GM18867 (cell line): ENCODE measurements around the gene PLXNA2.

Experiments
- ATAC-seq: cut with Tn5 transposase; IDR thresholded peaks from one replicate; pipeline ENCODE4 v1.9.1; 2021; ENCODE audit warnings: mild to moderate bottlenecking, moderate library complexity; ENCODE audit not compliant: unreplicated experiment

The PLXNA2 gene

DNA sequence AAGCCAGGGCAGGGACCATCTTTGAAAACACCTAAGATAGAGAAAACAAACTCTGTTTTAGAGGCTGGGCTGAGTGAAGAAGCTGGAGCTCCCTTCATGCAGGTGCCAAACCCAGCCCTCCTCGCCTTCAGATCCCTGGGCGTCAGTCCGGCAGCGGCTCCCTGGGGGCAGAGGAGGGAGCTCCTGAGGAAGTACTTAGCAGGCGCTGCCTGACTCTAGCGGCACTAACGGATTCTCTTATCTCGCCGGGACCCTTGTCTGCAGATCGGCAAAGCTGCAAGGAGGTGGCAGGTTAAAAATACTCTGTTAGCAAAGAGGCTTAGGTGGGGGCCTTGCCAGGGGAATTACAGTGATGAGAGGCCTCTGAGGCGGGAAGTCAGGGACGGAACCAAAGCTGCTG, 79.6 kb downstream of the PLXNA2 start:
- ATAC-seq = no peak

DNA sequence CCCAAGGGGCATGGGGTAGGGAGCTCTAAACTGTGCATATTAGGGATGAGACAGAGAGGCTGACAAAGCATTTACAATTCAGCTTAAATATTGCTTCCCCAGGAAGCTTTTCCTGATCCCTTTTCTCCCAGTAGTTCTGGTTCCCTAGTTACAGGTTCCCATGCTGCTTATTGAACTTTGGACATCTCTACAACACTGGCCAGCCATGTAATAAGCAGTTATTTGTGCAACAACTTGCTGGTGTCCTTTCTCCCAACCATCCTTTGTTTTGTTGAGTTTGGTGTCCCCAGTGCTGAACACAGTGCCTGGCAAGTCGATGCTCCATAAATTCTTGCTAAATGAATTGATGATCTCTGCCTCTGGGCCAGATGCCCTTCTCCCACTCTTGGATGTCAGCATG, 80.6 kb downstream of the PLXNA2 start:
- ATAC-seq = no peak

DNA sequence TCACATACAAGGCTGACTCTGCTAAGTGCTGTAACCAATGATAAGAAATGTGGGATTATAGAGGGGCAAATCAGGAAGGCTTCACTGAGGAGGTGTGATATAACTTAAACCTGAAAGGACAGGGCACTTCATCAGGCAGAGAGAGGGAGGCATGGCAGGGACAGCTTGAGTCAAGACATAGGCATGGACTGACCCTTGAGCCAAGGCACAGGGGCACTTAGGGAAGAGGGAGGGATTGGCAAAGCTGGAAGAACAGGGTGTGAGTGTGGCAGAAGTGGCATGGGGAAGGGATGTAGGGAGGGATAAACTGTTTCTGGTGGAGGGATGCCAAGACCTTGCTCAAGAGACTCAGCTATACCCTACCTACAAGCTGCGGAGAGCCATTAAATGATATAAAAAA, 81.3 kb downstream of the PLXNA2 start:
- ATAC-seq = no peak

DNA sequence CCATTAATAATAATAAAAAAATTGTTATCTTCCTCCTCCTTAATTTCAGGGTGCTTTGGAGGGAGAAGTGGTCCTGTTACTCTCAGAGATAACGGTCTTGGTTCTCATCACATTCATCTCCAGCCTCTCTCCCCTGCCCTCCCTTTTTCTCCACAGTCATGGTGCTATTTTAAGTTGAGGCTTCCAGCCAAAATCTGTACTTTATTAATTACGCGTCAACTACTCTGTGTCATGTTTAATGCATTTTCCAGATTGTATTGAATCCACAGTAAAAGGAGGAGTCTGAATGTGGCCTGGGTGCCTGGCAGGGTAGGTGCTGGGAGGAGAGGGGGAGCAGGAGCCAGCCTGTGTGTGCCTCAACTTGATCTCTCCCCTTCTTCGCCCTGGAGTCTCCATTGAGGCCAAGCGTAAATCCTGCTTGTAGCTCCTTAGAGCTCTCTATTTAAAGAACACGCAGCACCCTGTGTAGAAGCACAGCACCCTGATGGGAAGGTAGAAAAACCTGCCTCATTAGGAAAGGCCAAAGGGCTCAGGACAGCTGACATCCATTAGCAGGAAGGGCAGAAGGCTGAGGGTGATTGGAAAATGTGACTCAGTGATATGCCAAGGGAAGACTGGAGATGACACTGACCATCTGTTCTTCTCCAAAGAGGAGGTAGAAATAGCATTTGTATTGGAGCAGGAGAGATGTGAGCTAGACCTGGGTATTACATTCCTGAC, 82.4 kb downstream of the PLXNA2 start:
- ATAC-seq = no peak

DNA sequence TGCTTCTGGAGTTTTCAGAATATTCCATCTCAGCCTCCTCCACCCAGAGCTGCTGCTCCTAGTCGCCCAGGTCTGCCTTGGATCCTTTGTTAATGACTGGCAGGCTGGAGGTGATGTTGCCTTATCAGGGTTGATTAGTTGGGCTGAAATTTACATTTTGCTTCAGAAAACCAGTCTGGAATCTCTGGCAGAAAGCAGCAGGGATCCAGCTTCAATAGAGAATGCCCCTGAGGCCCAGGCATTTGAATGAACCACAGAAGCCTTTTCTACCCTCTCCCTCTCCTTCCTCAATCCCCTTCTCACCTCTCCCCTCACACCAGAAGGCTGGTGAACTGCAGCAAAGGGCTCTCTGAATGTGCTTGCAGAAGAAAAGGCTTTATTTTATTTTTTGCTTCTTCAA, 83.2 kb downstream of the PLXNA2 start:
- no peak for ATAC-seq

DNA sequence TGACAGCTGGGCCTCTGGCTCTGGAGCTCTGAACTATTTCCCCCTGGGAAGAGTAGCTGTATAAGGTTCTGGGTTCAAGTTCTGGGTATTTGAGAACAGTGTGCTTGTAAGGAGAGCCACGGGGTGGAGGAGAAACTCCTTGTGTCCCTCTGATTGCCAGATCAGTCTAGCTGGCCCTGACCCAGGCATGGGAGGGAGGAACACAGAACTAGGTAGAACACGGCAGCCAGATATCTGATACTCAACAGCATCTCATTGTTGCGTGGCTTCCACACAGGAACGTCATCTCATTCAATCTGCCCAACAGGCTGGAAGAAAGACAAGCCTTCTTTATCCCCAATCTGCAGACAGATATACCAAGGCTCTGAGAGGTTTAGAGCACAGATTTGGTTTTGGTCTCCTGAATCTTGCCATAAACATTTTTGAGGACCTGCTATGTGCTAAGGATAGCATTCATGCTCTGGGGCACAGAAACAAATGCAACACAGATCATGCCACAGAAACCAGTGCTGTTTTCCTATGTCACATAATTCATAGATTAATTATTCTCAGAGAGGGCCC, 83.8 kb downstream of the PLXNA2 start:
- ATAC-seq = no peak

DNA sequence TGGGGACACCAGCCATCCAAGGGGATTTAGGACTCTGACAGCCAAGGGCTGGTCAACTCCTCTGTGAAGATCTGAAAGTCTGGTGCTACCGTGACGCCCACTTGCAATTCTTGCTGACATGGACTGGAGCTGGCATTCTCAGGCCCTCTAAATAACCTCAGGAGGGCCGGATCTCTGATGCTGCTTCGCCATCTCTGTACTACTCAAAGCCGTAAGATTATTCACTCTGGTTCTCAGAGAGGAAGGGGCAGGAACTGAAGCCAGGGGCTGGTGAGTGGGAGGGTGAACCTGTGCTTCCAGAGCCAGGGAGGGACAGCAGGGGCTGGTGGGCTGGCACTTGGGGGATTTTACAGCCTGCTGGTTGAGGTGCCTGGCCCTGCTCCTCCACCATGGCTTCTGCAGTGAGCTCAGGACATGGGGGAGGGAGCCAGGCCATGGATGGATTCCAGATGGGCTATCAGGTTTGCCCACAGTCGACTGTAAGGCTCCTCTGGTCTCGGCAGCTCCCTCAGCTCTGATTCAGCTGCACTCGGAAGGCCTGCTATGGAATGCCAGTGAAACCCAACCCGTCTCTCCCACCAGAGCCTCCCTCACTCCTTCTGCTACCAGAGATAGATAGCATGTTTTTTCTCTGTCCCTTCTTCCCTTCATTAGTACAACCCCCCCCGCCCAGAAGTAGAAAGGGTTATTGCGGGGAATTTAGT, 84.5 kb downstream of the PLXNA2 start:
- no peak for ATAC-seq

DNA sequence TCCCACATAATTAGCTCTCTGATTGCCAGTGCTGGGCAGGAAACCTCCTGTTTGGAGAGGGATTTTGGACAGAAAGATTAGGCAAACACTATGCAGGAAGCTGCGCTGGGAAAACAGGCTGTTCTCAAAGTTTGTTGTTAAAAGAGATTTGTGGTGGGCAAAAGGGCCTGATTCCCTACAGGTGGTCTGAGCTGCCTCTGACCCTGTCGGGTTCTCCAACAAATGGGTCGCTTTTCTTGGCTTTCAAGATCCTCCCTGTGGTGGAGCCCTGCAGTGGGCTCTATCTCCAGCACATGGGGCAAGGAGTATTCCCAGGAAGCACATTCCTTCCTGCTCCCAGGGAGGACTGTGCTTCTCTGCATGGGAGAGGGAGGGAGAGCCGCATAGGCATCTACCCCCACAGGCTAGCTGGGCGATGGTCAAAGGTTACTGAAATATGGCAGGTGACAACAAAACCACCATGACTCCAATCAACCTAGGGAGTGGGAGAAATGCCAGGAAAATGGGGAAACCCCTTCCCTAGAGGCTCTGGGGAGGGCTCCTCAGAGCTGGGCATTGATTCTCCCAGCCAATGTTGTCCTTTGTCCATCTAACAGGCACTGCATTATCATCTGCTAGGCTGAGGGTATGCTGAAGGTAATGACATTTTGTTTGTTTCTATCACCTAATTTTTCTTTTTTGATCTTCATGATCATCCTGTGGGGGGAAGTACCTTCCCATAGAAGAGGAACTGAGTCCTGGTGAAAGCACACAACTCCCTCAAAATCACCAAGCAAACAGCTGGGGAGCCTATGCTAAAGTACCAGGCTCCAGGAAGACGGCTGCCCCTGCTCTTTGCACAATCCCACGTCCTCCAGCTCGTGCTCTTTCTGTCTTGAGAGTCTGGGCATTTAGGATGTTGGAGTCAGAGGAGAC, 85.3 kb downstream of the PLXNA2 start:
- ATAC-seq = no peak

DNA sequence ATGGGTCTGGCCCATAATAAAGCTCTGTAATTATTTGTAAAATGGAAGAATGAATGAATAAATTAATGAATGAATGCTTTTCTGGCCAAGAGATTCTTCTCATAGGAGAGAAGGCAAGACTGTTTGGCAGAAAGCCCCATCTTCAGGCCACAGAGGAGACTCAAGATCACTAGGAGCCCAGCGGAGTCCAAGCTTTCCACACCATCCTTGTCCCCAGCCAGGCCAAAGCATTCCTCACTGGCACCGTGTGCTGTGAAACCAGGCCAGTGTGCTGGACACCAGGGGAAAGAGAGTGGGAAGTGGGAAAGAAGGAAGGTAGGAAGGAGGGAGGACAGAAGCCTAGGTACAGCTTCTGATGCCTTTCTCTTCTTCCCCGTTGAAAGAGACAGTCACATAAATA, 86.4 kb downstream of the PLXNA2 start:
- no peak for ATAC-seq

DNA sequence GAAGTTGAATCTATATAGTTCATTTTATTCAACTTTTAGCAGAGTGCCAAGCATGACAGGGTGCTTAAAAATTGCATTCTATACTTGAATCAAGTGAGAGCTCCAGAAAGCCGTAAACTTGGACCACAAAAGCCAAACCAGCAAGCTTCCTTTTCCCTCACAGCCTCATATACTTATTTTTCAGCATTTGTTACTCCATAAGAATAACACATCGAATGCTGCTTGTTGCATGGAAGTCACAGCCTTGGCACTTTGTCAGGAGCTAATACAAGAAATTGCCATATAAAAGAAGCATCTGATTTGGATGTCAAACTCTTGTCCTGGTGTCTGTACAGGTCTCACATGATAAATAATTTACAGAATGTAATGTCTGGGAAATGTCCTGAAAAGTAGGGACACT, 87.4 kb downstream of the PLXNA2 start:
- no peak for ATAC-seq

DNA sequence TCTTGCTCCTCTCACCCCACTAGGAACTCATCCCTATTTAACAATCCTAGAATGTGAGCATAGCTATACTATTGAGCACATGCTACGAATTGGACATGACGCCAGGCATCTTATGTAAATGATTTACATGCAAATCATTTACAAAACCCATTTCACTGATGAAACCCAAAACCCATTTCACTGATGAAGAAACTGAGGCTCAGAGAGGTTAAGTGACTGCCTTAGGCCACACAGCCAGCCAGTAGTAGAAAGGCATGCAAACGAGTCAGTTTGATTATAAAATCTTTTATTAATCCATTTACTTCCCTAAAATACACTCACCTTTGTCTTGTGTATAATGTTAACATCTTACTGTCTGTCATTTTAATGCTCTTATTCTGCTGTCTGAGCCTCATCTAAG, 87.9 kb downstream of the PLXNA2 start:
- no peak for ATAC-seq

DNA sequence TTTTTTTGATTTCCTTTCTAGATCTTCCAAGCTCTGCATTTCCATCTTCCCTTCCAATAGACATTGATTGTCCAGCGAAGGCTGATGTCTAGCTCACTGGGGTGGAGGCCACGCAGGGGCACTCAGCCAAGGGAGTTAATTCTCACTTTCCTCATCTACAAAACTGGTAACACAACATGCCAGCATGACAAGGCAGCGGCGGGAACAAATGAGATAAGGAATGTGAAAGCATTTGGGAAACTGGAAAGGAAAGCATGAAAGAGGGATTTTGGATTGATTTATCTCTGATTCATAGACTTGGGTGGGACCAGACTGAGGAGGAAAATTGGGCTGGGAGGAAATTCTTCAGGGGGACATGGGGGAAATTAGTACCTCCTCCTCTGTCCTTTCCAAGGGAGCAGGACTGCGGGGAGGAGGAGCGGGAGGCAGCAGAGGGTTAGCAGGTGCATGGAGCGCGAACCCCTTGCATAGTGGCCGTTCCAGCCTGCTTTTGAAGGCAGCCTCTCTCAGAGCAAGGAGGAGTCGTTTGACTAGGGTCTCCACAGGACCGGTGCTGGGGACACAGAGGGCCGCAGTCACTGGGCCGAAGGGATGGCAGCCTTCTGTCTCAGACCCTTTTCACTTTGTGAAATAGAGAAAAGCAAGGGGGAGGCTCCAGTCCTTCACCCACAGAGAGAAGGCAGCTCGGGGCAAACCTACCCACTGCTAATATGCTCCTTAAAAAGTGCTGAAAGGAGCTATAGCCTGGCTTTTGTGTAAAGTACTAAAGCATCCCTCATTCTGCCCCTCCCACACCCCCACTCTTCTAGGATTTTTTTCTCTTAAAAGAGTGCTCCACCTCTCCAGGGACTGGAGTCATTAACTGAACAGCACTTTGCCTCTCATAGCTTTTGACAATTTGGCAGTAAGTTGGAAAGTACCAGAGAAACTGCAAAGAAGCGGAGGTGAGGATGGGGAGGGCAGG, 89.2 kb downstream of the PLXNA2 start:
- ATAC-seq = no peak

DNA sequence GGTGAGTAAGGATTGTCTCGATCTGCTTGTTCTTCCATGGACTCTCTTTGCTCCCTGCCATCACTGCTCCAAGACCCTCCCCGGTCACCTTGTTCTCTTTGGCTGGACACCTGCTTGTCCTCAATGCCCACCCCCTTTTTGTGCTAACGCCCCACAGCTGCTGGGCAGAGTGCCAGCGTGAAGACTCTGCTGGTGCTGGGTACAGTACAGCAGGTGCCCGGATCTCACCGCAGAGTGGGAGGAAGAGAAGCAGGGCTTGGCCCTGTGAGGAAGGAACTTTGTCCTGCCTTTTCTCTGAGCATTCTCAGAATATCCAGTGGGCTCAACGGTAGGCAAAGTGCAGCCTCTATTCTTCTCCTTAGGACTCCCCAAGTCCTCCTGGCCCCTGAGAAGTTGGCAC, 90.1 kb downstream of the PLXNA2 start:
- ATAC-seq = no peak

DNA sequence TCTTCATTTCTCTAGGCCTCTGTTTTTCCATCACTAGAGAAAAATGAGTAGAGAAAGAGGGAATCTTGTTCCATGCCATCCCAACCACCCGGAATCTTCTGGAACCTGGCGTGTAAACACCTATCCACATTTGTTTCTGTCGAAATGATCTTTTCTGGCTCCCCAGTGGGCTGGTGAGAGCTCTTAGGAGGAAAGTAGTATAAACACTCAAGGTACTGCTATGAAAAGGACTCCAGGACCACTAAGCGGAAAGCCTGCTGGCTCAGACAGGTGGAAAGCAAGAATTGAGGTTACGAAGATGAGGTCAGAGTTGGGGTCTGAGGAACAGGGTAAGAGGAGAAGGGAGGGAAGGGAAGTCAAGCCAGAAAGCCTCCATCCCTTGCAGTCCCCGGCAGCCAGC, 90.8 kb downstream of the PLXNA2 start:
- no peak for ATAC-seq

DNA sequence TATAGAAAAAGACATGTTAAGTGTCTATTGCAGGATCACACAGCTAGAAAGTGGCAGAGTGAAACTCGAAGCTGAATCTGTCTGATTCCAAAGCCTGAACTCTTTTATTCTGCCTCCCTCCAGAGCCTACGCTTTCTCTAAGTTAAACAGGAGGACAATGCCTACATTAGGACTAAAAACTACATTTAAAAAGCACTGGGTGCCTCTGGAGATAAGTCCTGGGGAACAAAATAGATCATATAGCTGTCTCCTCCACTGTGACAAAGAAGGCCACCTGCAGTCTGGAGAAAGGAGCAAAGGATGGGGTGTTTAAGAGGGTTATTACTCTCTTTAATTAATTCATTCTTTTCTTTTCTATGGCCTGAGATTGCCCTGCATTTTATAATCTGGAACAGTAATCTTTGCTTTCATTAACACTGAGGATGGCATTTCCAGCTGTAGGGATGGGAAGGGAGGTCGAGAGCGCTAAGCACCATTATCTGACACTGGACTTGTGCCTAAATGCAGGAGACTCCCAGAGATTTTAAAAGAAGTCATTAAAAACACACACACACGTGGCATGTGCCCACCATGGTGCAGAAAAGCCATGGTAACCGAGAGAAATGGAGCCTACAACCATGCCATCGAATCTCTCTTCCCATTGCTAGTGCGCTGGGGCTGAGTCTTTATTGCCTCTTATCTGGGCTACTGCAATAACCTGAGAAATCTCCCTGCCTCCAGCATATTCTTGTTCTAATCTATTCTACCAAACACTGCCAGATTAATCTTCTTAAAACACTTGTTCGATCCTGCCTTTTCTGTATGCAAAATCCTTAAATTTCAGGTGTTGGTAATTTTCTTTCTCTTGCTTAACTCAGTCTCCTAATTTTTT, 92.2 kb downstream of the PLXNA2 start:
- ATAC-seq = no peak

DNA sequence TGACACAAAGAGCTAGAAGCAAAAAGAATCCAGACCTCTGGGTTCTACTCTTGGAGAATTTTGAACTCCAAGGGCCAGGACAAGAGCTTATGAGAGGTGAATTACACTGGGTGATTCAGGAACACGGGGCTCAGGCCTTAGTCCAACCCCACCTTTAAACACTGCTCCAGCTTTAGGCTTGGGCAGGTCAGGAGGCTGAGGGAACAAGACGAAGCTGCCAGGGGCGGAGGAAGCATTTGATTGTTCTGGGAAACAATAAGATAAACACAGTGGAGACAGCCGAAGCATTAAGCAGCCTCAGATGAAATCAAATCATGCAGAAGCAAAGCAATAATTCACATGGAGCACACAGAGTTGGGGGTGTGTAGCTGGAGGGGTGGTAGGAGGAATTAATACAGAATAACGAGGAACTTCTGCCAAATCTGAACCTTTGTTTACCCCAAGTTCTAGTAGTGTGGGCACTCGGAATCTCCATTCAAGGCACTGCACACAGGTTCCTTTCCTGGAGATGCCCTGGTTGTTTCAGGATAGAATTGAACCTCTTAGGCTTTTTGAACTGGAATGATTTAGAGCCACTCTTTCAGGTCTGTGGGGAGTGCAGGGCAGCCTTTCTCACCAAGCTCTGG, 93.2 kb downstream of the PLXNA2 start:
- no peak for ATAC-seq

DNA sequence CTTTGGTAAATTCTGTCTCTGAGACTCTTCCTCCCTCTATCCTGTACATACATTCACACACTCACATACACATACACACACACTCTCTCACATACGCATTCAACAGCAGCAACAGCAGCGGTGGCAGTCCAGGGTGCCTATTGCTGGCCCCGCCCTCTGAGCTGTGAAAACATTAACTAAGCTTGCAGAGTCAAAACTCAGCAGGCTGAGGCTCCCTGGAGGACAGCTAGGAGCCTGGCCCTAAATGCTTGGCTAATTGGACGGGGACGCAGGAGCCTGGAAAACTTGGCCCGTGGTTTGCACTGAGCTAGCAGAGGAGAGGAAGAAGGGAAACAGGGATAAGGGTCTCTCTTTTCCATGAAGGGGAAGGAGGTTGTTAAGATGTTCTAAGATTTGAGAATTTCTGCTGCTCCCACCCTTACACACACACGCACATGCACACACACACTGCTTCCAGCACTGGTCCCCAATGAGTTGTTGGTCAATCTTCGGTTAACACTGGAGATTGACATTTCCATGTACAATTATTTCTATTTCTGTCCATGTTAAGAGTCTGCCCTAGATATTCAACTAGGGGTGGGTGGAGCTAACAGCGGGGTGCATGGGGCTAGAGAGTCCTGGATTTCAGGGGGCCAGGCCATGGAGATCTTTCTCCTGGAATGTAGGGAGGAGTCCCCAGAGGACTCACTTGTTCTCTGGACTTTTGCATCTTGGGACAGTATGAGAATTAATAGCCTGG, 94.2 kb downstream of the PLXNA2 start:
- ATAC-seq = no peak

DNA sequence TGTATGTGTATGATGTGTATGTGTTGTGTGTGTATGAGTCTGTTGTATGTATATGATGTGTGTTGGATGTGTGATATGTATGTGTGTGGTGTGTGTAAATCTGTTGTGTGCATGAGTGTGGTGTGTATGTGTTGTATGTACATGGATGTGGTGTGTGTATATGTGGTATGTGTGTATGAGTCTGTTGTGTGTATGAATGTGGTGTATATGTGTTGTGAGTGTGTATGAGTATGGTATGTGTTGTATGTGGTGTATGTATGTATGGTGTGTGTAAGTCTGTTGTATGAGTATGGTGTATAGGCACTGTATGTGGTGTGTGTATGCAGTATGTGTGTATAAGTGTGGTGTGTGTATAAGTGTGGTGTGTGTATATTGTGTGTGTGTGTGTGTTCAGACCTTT, 95.0 kb downstream of the PLXNA2 start:
- no peak for ATAC-seq
